Stomach smooth muscle (tissue), 2 donors: ENCODE measurements around the gene SLC30A2.

Experiments used
- H3K27ac ChIP-seq: one replicate; pipeline ENCODE4 v1.7.0; 2013; ENCODE audit warnings: mild to moderate bottlenecking, low read length, inconsistent platforms
- H3K27me3 ChIP-seq, 2 donors: one replicate each; pipeline ENCODE4 v1.7.0; 2013; ENCODE audit warnings: low read length in 2 of 2; ENCODE audit not compliant: insufficient read depth in 2 of 2, control insufficient read depth in 1 of 2
- H3K36me3 ChIP-seq, 2 donors: one replicate each; pipeline ENCODE4 v1.7.0; 2013; ENCODE audit warnings: low read length in 2 of 2; ENCODE audit not compliant: control insufficient read depth in 2 of 2, insufficient read depth in 2 of 2
- H3K4me1 ChIP-seq: one replicate; pipeline ENCODE4 v1.7.0; 2013; ENCODE audit warnings: low read length; ENCODE audit not compliant: control insufficient read depth, insufficient read depth
- H3K4me3 ChIP-seq, 2 donors: one replicate each; pipeline ENCODE4 v1.7.0; 2013; ENCODE audit warnings: low read length in 2 of 2
- H3K9ac ChIP-seq, 2 donors: one replicate each; pipeline ENCODE4 v1.7.0; 2013; ENCODE audit warnings: low read length in 2 of 2, mild to moderate bottlenecking in 1 of 2
- H3K9me3 ChIP-seq, 2 donors: one replicate each; pipeline ENCODE4 v1.7.0; 2013; ENCODE audit warnings: low read length in 2 of 2; ENCODE audit not compliant: control insufficient read depth in 2 of 2
- donor health status: healthy.
- donor health status: Pancreatic carcinoma.

SLC30A2 gene

GRCh38 chr1:26041978-26042377 is 3.9 kb downstream of the SLC30A2 start:
- Histone ChIP-seq H3K9ac (no peak overlapping the region), H3K36me3 (no peaks in the 10 kb centered on the region), H3K27me3 (peaks cover 36 to 43% of the 10 kb centered on the region in 2 donors), H3K27ac (no peak overlapping the region), H3K4me3 (no peak overlapping the region), H3K4me1 (peaks cover 6% of the 10 kb centered on the region), H3K9me3 (no peaks in the 10 kb centered on the region)

DNA sequence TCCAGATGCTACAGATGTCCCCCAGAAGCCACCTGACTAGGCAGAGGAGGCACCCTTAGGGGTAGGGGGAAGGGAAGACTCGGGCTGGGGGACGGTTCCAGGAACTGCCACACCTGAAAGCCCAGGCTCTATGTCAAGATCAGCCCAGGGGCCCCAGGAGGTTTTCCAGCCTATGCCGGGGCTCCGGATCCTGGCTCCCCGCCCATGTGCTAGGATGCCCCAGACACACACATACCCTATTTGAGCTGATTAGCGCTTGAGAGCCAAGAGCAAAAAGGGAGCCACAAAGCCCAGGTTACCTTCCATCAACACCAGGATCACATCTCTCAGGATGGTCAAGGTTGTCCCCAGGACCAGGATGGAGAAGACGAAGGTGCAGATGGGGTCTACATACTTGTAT is 4.5 kb downstream of the SLC30A2 start:
- H3K27me3 ChIP-seq, result peaks cover 30 to 37% of the 10 kb centered on the region in 2 donors
- no peak overlapping the region for H3K9ac ChIP-seq
- no peaks in the 10 kb centered on the region for H3K9me3 ChIP-seq
- no peak overlapping the region for H3K27ac ChIP-seq
- H3K36me3 ChIP-seq, result no peaks in the 10 kb centered on the region
- peaks cover 6% of the 10 kb centered on the region for H3K4me1 ChIP-seq
- H3K4me3 ChIP-seq, result no peak overlapping the region

GRCh38 chr1:26038904-26039303 is 7.0 kb downstream of the SLC30A2 start:
- H3K27me3 ChIP-seq, result peaks cover 10 to 13% of the 10 kb centered on the region in 2 donors
- H3K27ac ChIP-seq, result no peak overlapping the region
- no peaks in the 10 kb centered on the region for H3K36me3 ChIP-seq
- H3K9me3 ChIP-seq, result no peaks in the 10 kb centered on the region
- peaks cover 18% of the 10 kb centered on the region for H3K4me1 ChIP-seq
- no peak overlapping the region for H3K9ac ChIP-seq
- H3K4me3 ChIP-seq, result no peak overlapping the region

DNA sequence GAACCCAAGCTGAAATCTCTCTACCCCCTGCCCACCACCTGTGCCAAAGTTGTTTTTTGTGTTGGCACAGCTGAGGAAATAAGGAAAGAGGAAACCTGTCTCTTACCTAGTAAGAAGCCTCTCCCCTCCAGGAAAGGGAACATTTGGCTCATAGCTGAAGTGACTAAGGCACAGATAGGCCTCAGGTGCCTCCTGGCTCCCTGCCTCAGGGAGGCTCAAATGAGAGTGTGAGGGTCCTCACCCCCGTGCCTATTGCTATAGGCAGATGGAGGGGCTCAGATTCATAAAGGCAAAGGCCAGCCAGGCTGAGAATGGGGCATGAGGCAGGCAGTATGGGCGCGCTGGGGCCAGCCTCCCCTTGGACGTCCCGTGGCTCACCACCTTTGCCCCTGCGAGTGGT is 7.4 kb downstream of the SLC30A2 start:
- peaks cover 8 to 10% of the 10 kb centered on the region in 2 donors for H3K27me3 ChIP-seq
- no peak overlapping the region for H3K4me3 ChIP-seq
- no peak overlapping the region for H3K9ac ChIP-seq
- H3K36me3 ChIP-seq, result no peaks in the 10 kb centered on the region
- peaks cover 18% of the 10 kb centered on the region for H3K4me1 ChIP-seq
- no peak overlapping the region for H3K27ac ChIP-seq
- H3K9me3 ChIP-seq, result no peaks in the 10 kb centered on the region

DNA sequence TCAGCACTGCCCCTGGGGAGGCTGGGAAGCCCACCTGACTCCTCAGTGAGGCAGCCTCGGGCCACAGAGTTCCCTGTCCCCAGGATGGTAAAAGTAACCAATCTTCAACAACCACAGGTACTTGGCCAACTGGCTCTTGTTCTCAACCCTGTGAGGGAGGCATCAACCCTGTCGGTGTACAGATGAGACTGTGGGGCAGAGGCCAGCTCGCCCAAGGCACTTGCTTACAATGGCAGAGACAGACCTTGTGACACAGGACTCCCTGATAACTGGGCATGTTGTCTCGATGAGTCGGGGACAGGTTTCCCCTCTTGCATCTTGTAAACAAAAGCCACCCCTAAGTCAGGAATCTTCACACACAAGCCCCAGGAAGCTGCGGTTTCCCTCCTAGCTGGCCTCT is 8.0 kb downstream of the SLC30A2 start:
- Histone ChIP-seq H3K9me3 (no peaks in the 10 kb centered on the region), H3K4me1 (peaks cover 18% of the 10 kb centered on the region), H3K4me3 (no peak overlapping the region), H3K9ac (no peak overlapping the region), H3K27me3 (peaks cover 4 to 6% of the 10 kb centered on the region in 2 donors), H3K27ac (no peak overlapping the region), H3K36me3 (no peaks in the 10 kb centered on the region)

DNA sequence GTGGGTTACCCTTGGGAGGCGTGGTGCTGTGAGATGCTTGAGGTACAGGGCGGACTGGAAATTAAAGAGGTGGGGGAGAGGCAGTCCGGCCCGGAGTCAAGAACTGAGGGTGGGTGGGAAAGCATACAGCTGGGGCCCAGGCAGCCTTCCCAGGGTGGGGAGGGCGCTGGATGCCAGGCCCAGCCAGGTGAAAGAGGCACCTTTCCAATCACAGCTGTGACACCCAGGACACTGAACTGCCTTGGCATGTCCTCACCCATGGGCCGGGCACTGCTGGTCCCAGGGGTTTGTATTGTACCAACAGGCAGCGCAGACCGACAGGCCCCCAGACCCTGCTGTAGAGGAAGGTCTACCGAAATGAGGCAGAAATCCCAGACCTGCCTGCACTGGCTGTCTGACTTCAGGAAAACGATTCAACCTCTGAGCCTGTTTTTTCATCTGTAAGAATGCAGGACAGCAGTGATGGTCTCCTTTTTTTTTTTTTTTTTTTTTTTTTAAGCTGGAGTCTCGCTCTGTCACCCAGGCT is 9.1 kb downstream of the SLC30A2 start:
- Histone ChIP-seq H3K27me3 (peaks cover 0 to 2% of the 10 kb centered on the region in 2 donors), H3K27ac (no peak overlapping the region), H3K9me3 (no peaks in the 10 kb centered on the region)

GRCh38 chr1:26035959-26036755 is 9.8 kb downstream of the SLC30A2 start:
- peaks cover 0 to 2% of the 10 kb centered on the region in 2 donors for H3K27me3 ChIP-seq
- H3K36me3 ChIP-seq, result no peaks in the 10 kb centered on the region
- no peaks in the 10 kb centered on the region for H3K9me3 ChIP-seq
- peaks cover 18% of the 10 kb centered on the region for H3K4me1 ChIP-seq
- H3K4me3 ChIP-seq, result peak overlapping the region; percentile 93 to 96
- H3K9ac ChIP-seq, result peak overlapping the region; percentile 80 to 88
- H3K27ac ChIP-seq, result peak overlapping the region; percentile 73

More for the DNA sequence above, 9.1 kb downstream of the SLC30A2 start:
- no peak overlapping the region for H3K4me3 ChIP-seq
- H3K4me1 ChIP-seq, result peaks cover 18% of the 10 kb centered on the region
- no peak overlapping the region for H3K9ac ChIP-seq
- H3K36me3 ChIP-seq, result no peaks in the 10 kb centered on the region

DNA sequence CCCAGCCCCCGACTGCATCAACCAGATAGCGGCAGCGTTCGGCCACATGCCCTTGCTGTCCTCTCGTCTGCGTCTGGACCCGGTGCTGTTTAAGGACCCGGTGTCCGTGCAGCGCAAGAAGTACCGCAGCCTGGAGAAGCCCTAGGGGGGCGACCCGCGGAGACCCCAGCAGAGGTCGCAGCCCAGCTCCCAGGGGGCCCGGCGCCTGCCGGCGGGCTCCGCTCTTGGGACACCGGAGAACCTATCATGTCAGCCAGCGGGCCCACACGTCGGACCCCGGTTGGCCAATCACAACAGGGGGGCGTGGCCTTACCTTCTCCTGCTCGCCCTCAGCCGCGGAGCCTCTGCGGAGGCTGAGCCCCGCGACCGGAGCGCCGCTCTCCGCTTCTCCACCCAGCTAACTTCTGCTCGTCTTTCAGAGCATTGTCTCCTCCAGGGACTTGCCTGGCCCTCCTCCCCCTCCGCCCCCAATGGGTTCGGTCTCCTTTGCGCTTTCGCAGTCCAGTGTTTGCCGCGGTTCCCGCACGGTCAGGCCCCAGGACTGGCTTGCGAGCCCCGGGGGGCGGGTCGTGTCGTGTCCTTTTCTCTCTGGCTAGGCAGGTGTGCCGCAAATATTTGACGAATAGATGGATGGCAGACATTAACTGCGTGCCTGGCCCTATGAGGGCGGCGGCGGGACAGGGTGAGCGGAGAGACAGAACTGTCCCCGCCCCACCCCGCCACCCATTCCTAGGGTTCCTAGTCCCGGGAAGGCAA is 10.5 kb downstream of the SLC30A2 start:
- Histone ChIP-seq H3K36me3 (no peaks in the 10 kb centered on the region), H3K9me3 (no peaks in the 10 kb centered on the region), H3K4me1 (peaks cover 18% of the 10 kb centered on the region), H3K27ac (peak overlapping the region; percentile 73), H3K4me3 (peak overlapping the region; percentile 93 to 96), H3K9ac (peak overlapping the region; percentile 80 to 88), H3K27me3 (peaks cover 0 to 4% of the 10 kb centered on the region in 2 donors)

DNA sequence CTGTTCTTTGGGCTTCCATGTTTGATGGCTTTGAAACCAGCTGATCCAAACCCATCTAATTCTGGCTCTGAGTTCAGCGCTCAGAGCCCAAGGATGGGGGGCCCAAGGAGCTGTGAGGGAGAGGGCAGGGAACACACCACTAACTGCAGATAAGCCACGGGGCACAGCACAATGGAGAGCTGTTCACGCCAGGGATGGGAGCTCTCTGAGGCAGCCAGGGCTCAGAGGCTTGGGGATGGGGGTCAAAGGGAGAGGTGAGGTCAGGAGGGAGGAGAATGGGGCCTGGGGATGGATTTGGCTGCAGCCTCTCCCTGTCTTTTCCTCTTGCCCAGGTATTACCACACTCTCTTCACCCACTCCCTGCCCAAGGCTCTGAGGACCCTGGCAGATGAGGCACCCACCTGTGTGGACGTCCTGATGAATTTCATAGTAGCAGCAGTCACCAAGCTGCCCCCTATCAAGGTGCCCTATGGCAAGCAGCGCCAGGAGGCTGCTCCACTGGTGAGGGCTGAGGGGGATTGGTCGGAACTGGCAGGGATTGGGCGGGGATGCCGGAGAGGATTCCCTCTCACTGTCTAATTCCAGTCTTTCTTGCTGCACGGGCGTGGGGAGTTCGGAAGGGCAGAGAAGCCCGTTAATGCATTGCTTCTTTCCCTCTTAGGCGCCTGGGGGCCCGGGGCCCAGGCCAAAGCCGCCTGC is 11.3 kb downstream of the SLC30A2 start:
- peaks cover 0 to 4% of the 10 kb centered on the region in 2 donors for H3K27me3 ChIP-seq
- peaks cover 18% of the 10 kb centered on the region for H3K4me1 ChIP-seq
- no peaks in the 10 kb centered on the region for H3K36me3 ChIP-seq
- peak overlapping the region; percentile 73 for H3K27ac ChIP-seq
- H3K9ac ChIP-seq, result peak overlapping the region; percentile 36 to 88
- H3K4me3 ChIP-seq, result peak overlapping the region; percentile 93 to 96
- H3K9me3 ChIP-seq, result no peaks in the 10 kb centered on the region

- H3K27ac ChIP-seq, result no peak overlapping the region
- peaks cover 18% of the 10 kb centered on the region for H3K4me1 ChIP-seq
- H3K9me3 ChIP-seq, result no peaks in the 10 kb centered on the region
- H3K27me3 ChIP-seq, result peaks cover 0 to 6% of the 10 kb centered on the region in 2 donors
- H3K9ac ChIP-seq, result no peak overlapping the region
- H3K4me3 ChIP-seq, result no peak overlapping the region
- no peaks in the 10 kb centered on the region for H3K36me3 ChIP-seq
Observed at GRCh38 chr1:26032656-26033357, 13.1 kb downstream of the SLC30A2 start.
